Brain pericyte (primary cell): ENCODE measurements around the gene HDAC11.

ENCODE experiments used
- DNase-seq: peaks from one replicate; pipeline ENCODE4 v3.0.0-alpha.2; 2012; ENCODE audit warnings: low read depth, low spot score

Gene HDAC11

DNA sequence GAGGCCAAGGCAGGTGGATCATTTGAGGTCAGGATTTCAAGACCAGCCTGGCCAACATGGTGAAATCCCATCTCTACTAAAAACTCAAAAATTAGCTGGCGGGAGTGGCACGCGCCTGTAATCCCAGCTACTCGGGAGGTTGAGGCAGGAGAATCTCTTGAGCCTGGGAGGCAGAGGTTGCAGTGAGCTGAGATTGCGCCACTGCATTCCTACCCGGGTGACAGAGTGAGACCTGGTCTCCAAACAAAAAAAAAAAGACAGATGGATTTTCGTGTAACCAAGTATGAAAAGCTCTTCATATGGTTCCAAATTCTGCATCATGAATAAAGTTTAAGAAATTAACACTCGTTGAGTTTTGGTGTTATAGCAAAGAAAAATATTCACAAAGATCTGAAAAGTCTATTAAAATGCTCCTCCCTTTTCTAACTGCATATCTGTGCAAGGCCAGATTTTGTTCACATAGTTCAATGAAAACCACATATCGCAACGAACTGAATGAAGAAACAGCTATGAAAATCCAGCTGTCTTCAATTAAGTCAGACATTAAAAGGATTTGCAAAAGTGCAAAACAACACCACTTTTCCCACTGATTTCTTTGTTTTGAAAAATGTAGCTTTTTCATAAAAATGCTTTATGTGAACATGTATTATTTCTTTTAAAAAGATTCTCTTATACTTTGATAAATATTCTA lies 45.0 kb downstream of the HDAC11 start:
- no peak for DNase-seq

DNA sequence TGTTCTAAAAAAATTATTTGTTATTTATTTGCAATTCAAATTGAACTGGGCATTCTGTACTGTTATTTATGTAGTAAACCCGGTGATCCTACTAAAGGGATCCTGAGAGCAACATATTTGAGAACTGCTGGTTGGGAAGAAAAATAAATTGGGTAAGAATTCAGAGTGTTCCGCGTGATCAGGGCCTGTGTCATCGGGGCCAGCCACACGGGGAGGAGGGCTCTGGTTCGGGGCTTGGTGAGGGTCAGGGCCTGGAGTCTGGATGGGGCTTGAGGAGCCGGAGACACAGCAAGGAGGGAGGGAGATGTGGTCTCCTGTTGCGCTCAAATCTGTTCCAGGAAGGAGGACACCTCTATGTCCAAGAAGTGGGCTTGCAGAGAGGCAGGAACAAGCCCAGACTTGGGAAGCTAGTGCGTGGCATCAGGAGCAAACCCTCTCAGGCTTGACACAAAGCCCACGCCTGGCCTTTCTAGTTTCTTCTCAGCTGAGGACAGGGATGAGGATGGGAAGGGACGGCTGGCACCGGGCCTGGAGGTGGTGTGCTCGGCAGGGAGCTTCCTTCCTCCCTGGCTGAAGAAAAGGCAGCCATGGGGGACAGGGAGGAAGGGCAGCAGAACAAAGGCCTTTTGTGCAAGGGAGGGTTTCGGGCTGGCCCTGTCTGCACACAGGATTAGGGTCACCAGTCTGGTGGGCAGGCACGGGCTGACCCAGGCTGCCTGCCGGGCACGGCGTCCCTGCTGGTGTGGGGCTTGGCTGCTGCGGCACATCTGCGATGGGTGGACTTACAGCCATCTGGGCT lies 45.9 kb downstream of the HDAC11 start:
- no peak for DNase-seq

DNA sequence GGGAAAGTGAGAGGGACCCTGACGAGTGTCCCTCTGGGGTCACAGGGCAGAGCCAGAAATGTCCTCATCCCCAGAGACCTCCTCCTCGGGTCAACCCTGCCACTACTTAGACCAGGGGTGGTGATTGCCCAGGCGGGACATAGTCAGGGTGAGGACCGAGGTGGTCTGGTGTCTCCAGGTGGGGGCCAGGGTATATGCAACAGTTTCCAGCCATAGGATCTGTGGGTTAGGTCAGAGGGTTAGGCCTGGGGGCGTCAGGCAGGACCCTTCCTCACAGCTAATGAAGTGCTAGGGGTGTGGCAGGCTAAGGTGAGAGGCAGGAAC lies 46.5 kb downstream of the HDAC11 start:
- no peak for DNase-seq

DNA sequence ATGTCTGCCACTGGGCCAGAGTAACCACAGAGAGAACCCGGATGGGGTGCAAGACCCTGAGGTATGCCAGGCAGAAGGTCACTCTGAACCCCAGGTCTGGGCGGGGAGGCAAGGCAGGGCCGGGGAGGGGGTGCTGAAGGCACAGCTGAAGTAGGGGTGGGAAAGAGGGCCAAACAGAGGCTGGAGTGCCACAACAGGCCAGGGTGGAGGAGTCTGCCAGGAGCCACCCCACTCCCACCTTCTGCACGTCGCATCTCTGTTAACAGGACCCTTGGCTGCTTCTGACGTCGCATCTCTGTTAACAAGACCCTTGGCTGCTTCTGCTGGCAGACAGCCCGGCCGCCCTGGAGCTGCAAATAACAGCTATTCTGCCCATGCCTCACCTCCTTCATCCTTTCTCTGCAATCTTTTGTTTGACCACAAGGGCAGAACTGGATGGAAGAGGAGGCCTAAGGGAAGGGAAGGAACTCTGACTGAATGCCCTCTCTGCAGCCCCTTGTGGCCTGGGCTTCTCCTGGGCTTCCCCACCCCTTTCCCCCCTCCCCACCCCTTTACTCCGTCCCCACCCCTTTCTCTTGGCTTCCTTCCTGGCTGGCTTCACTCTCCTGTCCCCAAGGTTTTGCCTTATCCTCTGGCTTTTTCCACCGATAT lies 48.2 kb downstream of the HDAC11 start:
- no peak for DNase-seq

DNA sequence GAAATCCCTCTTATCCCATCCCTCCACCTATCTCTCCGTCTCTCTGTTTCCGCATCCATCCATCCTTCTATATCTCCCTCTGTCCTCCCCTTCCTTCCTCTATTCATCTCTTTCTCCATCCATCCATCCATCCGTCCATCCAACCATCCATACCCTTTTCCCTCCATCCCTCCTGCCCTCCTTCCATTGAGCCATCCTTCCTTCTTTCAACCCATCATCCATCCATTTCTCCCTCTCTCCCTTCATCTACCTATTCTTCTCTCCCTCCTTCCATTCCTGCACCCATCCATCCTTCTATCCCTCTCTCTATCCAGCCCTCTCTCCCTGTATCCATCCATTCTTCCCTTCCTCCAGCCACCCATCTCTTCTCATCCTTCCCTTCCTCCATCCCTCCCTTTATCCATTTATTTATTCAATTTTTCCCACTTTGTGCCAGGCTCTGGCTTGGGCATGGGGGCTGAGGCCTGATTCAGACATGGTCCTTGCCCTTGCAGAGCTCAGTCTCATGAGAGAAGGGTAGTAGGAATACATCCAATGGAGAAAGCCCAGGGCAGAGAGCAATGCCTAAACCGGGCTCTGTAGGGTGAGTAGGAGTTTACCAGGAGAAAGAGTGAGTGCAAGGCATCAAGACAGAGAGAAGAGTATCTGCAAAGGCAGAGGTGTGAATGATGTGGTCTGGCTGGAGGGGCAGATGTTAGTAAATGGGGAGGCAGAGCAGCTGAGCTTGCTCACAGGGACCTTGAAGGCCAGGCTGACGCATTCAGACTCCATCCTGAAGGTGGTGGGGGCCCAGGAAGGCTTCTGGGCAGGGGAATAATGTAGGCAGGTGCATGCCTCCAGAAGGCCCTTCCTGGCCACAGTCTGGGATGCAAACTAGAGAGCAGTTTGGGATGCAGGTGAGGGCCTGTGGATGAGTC lies 49.3 kb downstream of the HDAC11 start:
- no peak for DNase-seq

DNA sequence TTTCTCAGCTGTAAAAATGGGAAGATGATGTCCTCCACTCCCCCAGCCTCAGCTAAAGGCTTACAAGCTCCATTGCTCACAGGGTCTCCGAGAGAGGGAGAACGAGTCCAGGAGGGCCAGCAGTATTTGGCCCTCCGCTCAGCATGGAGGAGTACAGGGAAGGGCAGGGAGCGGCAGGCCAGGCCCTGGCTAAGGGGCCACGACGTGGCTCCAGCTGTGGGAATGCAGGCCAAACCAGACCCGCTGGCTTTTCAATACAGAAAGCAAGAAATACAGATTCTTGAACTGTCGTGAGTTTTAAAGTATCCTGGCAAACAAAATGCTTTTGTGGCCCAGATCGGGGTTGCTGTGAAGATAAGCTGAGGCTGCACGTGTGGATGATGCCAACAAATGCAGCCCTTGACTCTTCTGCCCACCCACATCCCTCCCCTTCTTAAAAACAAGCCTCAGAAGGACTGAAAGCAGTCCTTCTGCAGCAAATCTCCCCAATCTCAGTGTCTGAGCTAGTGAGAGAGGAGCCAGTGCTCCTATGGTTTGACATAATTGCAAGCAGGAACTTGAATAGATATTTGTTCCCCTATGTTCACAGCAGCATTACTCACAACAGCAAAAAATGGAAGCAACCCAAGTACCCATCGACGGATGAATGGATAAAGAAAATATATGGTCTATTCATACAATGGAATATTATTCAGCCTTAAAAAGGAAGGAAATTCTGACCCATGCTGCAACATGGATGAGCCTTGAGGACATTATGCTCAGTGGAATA lies 50.3 kb downstream of the HDAC11 start:
- no peak for DNase-seq

DNA sequence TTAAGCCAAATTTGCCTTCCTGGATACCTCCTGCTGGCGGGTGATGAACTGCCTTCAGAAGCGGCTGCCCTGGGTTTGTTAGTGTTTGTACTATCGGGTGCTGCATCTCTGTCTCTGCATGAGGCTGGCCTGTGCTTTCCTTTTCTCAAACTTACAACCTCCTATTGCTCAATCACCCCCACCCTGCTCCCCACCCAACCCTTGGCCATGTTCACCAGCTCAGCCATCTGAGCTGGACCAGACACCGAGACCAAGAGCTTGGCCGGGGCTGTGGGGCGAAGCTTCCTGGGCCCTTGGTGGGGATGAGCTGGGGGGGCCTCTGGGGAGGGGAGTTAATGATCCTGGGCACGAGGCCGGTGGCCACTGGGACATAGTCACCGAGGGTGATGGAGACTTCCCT lies 52.0 kb downstream of the HDAC11 start:
- DNase-seq, result no peak

DNA sequence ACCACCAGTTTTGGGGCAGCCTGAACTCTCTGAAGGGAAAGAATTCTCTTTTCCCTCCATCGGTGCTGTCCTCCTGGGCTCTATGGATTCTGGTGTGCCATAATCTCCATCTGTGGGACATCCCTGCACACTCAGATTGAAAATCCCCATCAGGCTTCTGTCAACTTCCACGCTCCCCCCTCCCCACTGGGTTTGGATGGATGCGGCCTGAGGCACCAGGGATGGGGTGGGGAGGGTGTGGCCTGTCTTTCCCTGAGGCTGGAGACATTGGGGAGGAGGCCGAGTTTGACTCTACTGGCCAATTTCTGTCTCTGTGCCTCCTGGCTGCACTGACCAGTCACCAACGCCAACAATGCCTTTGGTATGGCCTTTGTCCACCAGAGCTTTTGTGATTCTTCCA lies 52.5 kb downstream of the HDAC11 start:
- no peak for DNase-seq

DNA sequence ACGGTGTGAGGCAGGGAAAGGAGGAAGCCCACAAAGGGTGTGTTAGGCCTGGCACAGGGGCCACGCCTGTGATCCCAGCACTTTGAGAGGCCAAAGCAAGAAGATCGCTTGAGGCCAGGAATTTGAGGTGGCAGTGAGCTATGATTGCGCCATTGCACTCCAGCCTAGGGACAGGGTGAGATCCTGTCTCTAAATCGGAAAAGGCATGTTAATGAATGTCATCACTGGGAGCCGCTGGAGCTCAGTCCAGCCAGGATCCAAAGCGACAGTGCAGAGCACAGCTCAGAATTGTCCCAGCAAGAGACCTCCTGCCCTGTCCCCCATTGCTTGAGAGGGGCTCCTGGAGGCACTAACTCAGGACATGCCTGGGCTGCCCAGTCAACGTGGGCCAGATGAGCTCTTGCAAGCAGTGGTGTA lies 53.8 kb downstream of the HDAC11 start:
- no peak for DNase-seq

DNA sequence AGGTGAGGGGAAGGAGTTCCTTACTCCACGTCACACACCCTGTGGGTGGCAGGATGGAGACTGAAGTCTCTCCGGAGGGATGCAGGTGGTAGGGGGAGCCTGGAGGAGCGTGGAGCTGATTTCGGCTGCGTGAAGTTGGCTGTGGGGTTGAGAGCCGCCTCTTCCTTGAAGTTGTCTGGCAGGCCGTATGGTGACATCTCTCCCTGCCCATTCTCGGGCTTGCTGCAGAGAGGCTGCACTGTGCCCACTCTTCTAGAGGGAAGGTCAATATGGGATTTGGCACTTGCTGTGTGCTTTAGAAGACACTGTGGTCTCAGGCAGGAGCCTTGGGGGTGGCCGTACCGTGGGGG lies 55.4 kb downstream of the HDAC11 start:
- DNase-seq, result no peak

DNA sequence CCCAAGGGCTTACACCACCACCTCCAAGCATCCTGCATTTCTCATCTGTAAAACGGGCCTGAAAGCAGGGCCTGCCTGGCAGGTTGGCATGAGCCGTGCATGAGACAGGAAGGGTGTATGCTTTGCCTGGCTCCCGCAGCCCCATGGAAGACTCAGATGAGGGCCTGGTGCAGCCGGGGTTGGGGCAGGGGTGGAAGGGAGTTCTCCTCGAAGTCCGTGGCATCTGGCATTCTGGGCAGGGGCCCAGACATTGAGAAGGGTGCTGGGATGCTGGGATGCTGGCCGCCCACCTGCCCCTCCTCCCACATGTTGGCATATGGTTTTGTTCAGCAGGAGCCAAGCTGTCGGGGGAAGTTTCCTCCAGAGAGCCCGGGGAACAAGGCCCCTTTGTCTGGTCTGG lies 55.8 kb downstream of the HDAC11 start:
- DNase-seq, result no peak

DNA sequence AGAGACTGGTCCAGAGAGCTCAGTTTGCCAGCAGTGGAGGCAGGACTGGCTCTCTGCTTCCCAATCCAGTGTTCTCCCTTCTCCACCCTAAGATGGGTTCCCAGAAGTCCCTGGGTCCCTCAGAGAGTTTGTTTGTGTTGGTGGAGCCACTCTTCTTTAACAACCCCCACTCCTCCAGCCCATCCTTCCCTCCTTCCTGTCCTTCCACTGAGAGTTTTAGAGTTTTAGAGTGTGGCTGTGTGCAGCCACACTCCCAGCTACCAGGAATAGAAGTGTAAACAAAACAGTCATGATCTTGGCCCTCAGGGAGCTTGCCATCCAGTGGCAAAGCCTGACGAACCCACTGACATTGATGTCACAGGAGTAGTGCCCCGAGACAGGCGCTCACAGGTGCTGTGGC lies 56.3 kb downstream of the HDAC11 start:
- no peak for DNase-seq

DNA sequence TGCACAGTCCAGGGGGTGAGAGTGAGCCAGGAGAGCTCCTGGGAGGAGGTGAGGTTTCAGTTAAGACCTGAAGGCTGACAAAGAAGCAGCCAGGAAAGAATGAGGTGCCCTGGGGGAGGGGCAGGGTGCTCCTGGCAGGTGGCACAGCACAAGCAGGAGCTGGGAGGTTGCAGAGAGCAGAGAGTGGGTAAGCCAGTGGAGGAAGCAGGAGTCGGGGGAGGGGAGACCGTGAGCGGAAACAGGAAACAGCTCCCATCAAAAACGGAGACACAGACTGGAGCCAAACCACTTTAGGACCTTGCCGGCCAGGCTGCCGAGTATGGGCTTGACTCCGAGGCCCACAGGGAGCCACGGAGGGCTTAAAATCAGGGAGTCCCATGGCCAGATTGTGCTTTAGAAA lies 56.7 kb downstream of the HDAC11 start:
- DNase-seq, result no peak

DNA sequence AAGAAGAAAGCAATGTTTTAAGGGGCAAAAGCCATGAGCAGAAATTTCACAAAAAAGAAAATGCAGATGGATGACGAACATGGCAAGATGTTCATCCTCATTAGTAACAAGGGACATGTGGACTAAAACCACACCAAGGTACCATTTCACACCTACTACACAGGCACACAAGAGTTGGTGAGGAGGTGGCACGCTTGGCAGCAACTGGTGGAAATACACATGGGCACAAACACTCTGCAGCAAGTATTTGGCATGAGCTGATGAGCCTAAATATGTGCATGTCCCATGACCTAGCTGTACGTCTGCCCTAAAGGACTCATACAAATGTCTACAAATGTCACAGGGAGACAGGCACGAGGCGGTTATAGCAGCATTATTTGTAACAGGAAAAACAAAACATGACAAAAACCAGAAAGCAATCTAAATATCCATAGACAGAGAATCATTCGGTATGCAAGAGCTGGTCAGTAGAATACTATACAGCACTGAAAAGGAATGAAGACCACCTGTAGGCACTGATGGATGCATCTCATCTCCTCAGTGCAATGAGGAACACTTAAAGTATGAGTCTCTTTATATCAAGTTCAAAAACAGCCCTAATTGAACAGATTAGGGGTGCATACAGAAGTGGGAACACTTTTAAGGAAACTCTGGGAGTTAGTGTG lies 57.3 kb downstream of the HDAC11 start:
- no peak for DNase-seq

DNA sequence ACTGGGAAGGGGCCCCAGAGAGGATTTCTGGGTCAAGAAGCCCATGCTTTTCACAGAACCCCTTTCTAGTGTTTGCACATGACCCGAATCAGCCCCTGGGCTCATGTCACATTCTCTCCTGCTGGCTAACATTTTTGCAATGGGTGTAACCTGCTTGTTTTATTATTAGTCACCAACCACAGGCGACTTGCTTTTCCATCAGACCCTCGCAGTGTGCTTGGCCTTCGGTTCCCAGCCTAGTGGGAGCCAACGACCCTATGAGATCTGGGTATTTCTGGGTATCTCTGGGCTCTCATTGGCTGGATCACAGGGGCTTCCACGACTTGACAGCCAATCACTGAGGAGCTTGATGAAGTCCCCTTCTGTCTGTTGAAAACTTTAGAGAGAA lies 57.8 kb downstream of the HDAC11 start:
- no peak for DNase-seq

DNA sequence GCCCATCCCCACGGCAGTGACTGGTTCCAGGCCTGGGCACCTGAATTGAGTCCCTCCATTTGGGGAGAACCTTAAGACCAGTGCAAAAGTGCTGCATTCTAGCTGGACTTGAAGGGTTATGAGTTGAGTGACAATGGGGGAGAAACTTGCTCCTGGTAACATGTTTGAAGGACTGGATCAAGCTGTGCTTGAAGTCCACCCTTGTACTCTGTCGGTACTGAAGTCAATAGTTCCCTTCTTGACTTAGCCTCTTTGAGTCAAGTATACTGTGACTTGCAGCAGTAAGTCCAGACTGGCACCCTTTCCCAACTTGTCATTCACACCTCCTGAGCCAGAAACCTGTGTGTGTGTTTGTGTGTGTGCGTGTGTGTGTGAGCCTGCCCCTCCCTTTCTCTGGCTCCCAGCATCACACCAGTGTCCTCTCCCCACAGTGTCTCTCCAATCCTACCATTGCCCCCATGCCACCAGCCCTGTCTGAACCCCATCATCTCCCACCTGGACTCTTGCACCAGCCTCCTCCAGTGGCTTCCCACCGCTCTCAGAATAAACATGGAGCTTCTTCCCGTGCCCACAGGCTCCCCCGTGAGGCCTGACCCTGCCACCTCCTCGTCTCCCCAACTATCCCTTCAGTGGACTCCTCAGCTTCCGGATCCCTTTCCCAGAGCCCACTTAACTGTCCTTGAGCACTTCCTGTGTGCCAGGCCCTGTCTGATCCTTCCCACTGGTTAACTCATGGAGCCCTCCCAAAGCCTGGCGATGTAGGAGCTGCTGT lies 58.6 kb downstream of the HDAC11 start:
- no peak for DNase-seq

DNA sequence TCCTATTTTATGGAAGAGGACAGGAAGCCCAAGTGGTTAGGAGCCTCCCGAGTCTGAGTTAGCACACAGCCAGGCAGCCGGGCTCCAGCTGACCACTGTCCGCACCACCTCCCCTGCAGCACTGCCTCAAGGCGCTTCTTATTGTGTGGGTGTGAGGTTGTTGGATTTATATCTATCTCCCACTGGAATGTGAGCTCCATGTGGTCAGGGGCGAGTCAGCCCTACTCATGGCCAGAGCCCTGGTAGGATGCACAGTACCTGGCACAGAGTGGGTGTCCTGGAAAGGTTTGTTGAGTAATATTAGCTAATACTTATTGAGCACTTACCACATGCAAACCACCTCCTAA lies 59.2 kb downstream of the HDAC11 start:
- no peak for DNase-seq

DNA sequence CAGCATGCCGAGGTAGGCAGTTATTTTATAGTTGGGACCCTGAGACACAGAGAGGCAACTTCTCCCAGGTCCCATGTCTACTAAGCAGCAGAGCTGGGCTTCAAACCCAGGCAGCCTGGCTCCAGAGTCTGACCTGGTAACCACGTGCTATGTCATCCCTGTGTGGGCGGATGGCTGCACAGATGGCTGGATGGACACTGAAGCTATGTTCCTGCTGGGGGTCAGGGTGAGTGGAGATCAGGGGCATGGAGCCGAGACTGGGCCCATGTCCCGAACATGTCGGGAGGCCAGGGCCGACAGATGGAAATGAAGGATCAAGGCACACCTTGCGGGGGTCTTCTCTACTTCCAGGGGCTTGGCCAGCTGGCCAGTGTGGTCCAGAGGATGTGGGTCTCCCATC lies 59.6 kb downstream of the HDAC11 start:
- no peak for DNase-seq

DNA sequence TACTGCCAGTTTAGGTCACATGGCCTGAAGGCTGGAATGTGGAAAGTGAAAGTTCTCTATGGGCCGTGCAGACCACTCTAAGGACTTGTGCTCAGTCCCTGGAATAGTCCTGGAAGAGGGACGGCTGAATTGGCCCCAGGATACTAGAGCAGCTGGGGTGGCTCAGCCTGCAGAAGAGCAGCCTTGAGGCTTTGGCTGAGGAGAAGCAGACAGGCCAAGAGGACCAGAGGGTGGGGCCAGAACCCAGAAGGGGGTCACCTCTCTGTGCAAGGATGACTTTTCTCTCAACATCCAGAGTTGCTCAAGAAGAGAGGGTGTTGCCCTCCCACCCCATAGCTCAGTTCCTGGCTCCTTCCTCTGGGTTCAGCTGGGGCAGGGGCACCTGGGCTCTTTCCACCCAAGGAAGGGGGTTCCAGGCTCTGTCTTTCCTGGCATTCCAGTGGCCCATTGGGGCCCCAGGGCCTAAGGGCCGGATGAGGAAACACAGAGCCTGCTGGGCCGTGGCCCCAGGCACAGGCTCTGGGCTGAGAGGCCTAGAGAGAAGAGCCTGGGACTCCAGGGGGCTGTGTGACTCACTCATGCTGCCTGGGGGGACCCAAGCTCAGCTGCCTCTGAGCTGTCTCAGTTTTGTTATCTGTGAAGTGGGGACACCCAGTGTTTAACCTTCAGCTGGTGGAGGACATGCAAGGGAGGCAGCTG lies 60.3 kb downstream of the HDAC11 start:
- no peak for DNase-seq

DNA sequence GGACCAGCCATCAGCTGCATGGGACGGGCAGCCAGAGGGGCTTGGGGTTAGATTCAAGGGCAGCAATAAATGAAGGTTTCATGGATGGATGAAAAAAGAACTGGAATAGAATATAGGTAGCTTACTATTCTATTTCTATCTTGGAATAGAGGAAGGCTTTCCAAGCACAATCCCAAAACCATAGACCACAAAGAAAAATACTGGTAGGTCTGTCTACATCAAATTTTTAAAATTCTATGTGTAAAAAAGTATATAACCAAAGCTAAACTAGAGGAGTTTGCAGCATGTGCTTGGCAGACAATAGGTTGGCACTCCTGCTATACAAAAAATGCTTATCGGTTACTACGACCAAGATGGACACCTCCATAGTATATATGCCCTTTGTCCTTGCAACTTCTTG lies 61.6 kb downstream of the HDAC11 start:
- DNase-seq, result no peak
